Activated T-cell treated with anti-CD3 and anti-CD28 coated beads, Interleukin-2, amount 50 U/mL, for 24 hours (primary cell): ENCODE measurements around the gene SLC22A3.
"Not testable (repeated sequence)": the region's sequence is repeated elsewhere in the genome, so short reads cannot be mapped to it uniquely, and the experiment has no call there.

Source experiments
- DNase-seq: peaks from one replicate; pipeline ENCODE4 v3.0.0-alpha.2; 2020
- H3K27ac Mint-ChIP-seq: 2 replicates; pipeline ENCODE4 v1.8.0; 2020; ENCODE audit warnings: mild to moderate bottlenecking, mixed read lengths
- H3K27me3 Mint-ChIP-seq: 2 replicates; pipeline ENCODE4 v1.8.0; 2020; ENCODE audit warnings: mixed read lengths
- H3K36me3 Mint-ChIP-seq: 2 replicates; pipeline ENCODE4 v1.8.0; 2020; ENCODE audit warnings: low read depth, mixed read lengths
- H3K4me1 Mint-ChIP-seq: 2 replicates; pipeline ENCODE4 v1.8.0; 2020; ENCODE audit warnings: low read depth, mixed read lengths
- H3K4me3 Mint-ChIP-seq: 2 replicates; pipeline ENCODE4 v1.8.0; 2020; ENCODE audit warnings: mild to moderate bottlenecking, moderate library complexity, mixed read lengths
- H3K9me3 Mint-ChIP-seq: 2 replicates; pipeline ENCODE4 v1.8.0; 2020; ENCODE audit warnings: mixed read lengths

SLC22A3 gene

GRCh38 chr6:160447350-160447749 is 99.2 kb downstream of the SLC22A3 start:
- Mint-ChIP-seq H3K9me3 (peaks cover 3% of the 10 kb centered on the region), H3K27me3 (peaks cover 16% of the 10 kb centered on the region), H3K36me3 (no peaks in the 10 kb centered on the region), H3K4me1 (peaks cover 5% of the 10 kb centered on the region), H3K27ac (no peak overlapping the region), H3K4me3 (no peak overlapping the region)
- DNase-seq = no peak

GRCh38 chr6:160449787-160450186 is 101.6 kb downstream of the SLC22A3 start:
- not testable (repeated sequence) for H3K9me3 Mint-ChIP-seq, H3K4me3 Mint-ChIP-seq, DNase-seq, H3K36me3 Mint-ChIP-seq, H3K4me1 Mint-ChIP-seq, H3K27ac Mint-ChIP-seq
- peaks cover 12% of the 10 kb centered on the region for H3K27me3 Mint-ChIP-seq

DNA sequence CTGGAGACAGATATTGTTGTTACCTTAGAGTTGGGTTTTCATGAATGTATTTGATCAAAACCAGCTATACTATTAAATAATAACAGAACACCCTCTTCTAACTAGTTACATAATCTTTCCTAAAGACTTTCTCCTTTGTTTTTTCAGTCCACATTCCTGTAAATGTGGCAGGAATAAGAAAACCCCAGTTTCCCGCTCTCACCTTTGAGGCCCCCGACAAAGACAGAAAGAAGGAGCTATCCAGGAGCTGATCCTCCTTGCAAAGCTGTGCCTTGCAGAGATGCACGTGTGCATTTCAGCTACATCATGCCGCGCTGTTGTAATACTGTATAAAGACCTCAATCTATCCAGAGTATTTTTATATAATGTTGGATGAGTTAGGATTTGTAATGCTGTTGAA is 102.7 kb downstream of the SLC22A3 start:
- Mint-ChIP-seq H3K27ac (no peak overlapping the region), H3K27me3 (peaks cover 6% of the 10 kb centered on the region)

DNA sequence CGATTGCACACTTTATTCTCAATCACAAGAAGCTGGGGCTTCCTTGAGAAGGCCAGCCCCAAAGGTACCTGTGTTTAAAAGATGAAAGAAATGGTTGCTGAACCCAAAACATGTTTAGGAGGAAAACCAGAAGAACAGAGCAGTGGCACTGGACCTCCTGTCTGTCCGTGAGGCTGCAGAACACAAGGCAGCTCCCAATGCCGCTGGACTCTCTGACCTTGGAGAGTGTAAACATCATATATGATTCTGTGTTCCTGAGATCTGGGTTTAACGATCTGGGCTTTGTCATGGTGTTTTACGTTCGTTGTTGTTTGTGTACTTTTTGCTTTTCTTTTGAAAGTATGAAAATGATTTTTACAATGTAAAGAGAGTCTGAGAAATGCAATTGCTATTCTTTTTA is 106.1 kb downstream of the SLC22A3 start:
- Mint-ChIP-seq H3K9me3 (peaks cover 3% of the 10 kb centered on the region), H3K4me1 (peaks cover 17% of the 10 kb centered on the region), H3K36me3 (no peaks in the 10 kb centered on the region), H3K4me3 (no peak overlapping the region), H3K27ac (no peak overlapping the region), H3K27me3 (peaks cover 15% of the 10 kb centered on the region)
- DNase-seq = no peak

More for the DNA sequence above, 102.7 kb downstream of the SLC22A3 start:
- H3K4me1 Mint-ChIP-seq = peaks cover 2% of the 10 kb centered on the region
- peaks cover 3% of the 10 kb centered on the region for H3K9me3 Mint-ChIP-seq
- DNase-seq = no peak
- H3K36me3 Mint-ChIP-seq = no peaks in the 10 kb centered on the region
- no peak overlapping the region for H3K4me3 Mint-ChIP-seq

GRCh38 chr6:160455081-160455480 is 106.9 kb downstream of the SLC22A3 start:
- Mint-ChIP-seq H3K9me3 (no peaks in the 10 kb centered on the region), H3K27ac (no peak overlapping the region), H3K36me3 (no peaks in the 10 kb centered on the region), H3K4me3 (no peak overlapping the region), H3K4me1 (peaks cover 25% of the 10 kb centered on the region), H3K27me3 (peaks cover 20% of the 10 kb centered on the region)
- DNase-seq = no peak

- Mint-ChIP-seq H3K36me3 (no peaks in the 10 kb centered on the region), H3K27me3 (peaks cover 22% of the 10 kb centered on the region), H3K4me3 (no peak overlapping the region), H3K4me1 (peaks cover 31% of the 10 kb centered on the region), H3K9me3 (no peaks in the 10 kb centered on the region), H3K27ac (no peak overlapping the region)
- peak; percentile 85 for DNase-seq
Measured at GRCh38 chr6:160455541-160456213, 107.5 kb downstream of the SLC22A3 start.

DNA sequence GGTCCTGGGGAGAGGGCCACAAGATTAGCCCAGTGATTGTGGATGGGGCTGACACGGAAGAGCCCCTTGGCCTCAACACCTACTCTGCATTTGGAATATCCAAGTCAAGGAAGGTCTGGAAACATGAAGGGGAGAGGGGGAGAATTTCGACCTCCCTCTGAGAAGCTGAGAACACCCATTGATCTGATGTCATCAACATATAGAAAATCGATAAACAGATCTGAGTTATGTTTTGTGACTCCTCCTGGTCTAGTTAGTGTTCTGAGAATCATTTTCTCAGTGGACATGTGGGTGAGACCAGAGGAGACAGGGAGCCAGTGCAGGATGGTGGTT is 108.0 kb downstream of the SLC22A3 start:
- Mint-ChIP-seq H3K9me3 (no peaks in the 10 kb centered on the region), H3K4me1 (peaks cover 36% of the 10 kb centered on the region), H3K27me3 (peaks cover 22% of the 10 kb centered on the region), H3K27ac (no peak overlapping the region), H3K4me3 (no peak overlapping the region), H3K36me3 (no peaks in the 10 kb centered on the region)
- no peak for DNase-seq

GRCh38 chr6:160457823-160458222 is 109.6 kb downstream of the SLC22A3 start:
- H3K9me3 Mint-ChIP-seq = no peaks in the 10 kb centered on the region
- H3K4me3 Mint-ChIP-seq = no peak overlapping the region
- no peak overlapping the region for H3K27ac Mint-ChIP-seq
- DNase-seq = no peak
- H3K4me1 Mint-ChIP-seq = peaks cover 48% of the 10 kb centered on the region
- H3K36me3 Mint-ChIP-seq = no peaks in the 10 kb centered on the region
- peaks cover 26% of the 10 kb centered on the region for H3K27me3 Mint-ChIP-seq

- Mint-ChIP-seq H3K4me1 (peaks cover 74% of the 10 kb centered on the region), H3K4me3 (peak overlapping the region; percentile 8), H3K27ac (peak overlapping the region; percentile 66)
Measured at GRCh38 chr6:160461641-160462040, 113.5 kb downstream of the SLC22A3 start.

DNA sequence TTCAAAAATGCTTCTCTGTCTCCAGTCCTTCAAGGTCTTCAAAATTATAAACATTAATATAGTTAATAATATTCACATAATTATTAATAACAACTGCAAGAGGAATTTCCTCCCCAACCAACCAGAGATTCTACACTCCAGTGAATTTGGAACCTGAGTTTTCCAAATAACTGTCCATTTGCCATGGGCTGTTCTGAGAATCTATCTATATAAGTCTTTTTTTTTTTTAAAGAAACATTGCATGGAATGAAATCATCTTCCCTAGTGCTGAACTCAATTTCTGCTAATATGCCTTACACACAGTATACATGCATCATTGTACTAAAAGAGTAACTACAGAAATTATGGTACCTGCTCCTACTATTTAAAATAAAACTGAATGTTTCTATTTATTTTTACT is 113.9 kb downstream of the SLC22A3 start:
- H3K27ac Mint-ChIP-seq = no peak overlapping the region
- H3K27me3 Mint-ChIP-seq = peaks cover 40% of the 10 kb centered on the region
- peaks cover 74% of the 10 kb centered on the region for H3K4me1 Mint-ChIP-seq
- DNase-seq = no peak
- H3K36me3 Mint-ChIP-seq = no peaks in the 10 kb centered on the region
- H3K9me3 Mint-ChIP-seq = no peaks in the 10 kb centered on the region
- no peak overlapping the region for H3K4me3 Mint-ChIP-seq

More at GRCh38 chr6:160461641-160462040, 113.5 kb downstream of the SLC22A3 start:
- H3K27me3 Mint-ChIP-seq = peaks cover 39% of the 10 kb centered on the region
- DNase-seq = no peak
- H3K36me3 Mint-ChIP-seq = no peaks in the 10 kb centered on the region
- no peaks in the 10 kb centered on the region for H3K9me3 Mint-ChIP-seq

GRCh38 chr6:160462551-160463109 is 114.5 kb downstream of the SLC22A3 start:
- no peaks in the 10 kb centered on the region for H3K9me3 Mint-ChIP-seq
- peaks cover 39% of the 10 kb centered on the region for H3K27me3 Mint-ChIP-seq
- H3K4me1 Mint-ChIP-seq = peaks cover 72% of the 10 kb centered on the region
- peak; percentile 51 for DNase-seq
- peak overlapping the region; percentile 16 for H3K4me3 Mint-ChIP-seq
- H3K36me3 Mint-ChIP-seq = no peaks in the 10 kb centered on the region
- H3K27ac Mint-ChIP-seq = peak overlapping the region; percentile 18

DNA sequence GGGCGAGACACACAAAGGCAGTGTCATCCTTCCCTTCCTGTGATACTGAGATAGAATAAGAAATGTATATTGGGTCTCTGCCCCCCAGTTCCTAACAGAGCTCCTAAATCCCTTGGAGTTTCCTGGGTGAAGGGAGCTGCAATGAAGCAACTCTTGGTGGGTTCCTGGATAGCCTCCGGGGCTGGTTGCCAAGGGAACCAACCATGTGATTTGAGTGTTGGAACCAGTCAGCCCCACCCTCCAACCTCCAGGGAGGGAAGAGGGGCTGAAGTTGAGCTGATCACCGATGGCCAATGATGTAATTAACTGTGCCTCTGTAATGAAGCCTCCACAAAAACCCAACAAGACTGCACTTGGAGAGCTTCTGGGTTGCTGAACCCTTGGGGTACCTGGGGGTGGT is 116.6 kb downstream of the SLC22A3 start:
- H3K9me3 Mint-ChIP-seq = no peaks in the 10 kb centered on the region
- H3K36me3 Mint-ChIP-seq = no peaks in the 10 kb centered on the region
- H3K27me3 Mint-ChIP-seq = peaks cover 32% of the 10 kb centered on the region
- DNase-seq = no peak
- no peak overlapping the region for H3K27ac Mint-ChIP-seq
- peaks cover 53% of the 10 kb centered on the region for H3K4me1 Mint-ChIP-seq
- no peak overlapping the region for H3K4me3 Mint-ChIP-seq

DNA sequence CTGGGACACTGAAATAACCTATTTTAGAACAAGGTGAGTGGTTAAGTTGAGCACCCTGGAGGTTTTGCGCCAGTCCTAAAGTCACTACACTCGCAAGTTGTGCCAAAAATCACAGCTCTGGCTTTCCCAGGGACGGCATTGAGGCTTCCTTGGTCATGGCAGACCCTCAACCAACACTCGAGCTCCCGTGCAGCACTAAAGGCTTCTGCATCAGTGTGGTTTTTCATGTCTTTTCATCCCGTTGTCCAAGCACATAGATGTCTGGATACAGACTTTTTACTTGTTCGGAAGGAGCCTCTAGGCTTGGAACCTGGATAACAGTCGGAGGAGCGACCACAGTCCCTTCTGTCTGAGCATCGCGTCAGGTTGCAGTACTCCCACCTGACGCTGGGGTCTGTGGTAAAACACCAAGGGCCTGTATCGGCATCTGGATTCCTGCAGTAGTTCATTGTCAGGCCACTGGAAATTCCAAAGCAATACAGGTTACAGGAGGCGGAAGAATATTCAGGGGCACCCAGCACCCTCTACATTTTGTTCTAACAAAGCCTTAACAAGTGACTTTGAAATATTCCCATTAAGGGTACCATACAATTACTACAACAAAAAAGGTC is 119.2 kb downstream of the SLC22A3 start:
- not testable (repeated sequence) for H3K27ac Mint-ChIP-seq, H3K4me3 Mint-ChIP-seq, H3K36me3 Mint-ChIP-seq, DNase-seq, H3K9me3 Mint-ChIP-seq
- peaks cover 43% of the 10 kb centered on the region for H3K4me1 Mint-ChIP-seq
- peaks cover 26% of the 10 kb centered on the region for H3K27me3 Mint-ChIP-seq

GRCh38 chr6:160469153-160469552 is 121.0 kb downstream of the SLC22A3 start:
- Mint-ChIP-seq H3K9me3 (no peaks in the 10 kb centered on the region), H3K36me3 (no peaks in the 10 kb centered on the region), H3K27me3 (peaks cover 21% of the 10 kb centered on the region), H3K4me1 (peaks cover 29% of the 10 kb centered on the region), H3K27ac (no peak overlapping the region), H3K4me3 (no peak overlapping the region)
- no peak for DNase-seq

GRCh38 chr6:160476056-160476455 is 127.9 kb downstream of the SLC22A3 start:
- H3K36me3 Mint-ChIP-seq = peaks cover 12% of the 10 kb centered on the region
- H3K9me3 Mint-ChIP-seq, H3K4me3 Mint-ChIP-seq, DNase-seq, H3K27me3 Mint-ChIP-seq, H3K27ac Mint-ChIP-seq: not testable (repeated sequence)
- peaks cover 13% of the 10 kb centered on the region for H3K4me1 Mint-ChIP-seq
